ENCODE measurements around the gene AOC1.
A peak's percentile ranks its signal among the peaks of the same experiment; 100 is the strongest.
"Not testable (repeated sequence)": the region's sequence is repeated elsewhere in the genome, so short reads cannot be mapped to it uniquely, and the experiment has no call there.

AOC1 gene, protein sequence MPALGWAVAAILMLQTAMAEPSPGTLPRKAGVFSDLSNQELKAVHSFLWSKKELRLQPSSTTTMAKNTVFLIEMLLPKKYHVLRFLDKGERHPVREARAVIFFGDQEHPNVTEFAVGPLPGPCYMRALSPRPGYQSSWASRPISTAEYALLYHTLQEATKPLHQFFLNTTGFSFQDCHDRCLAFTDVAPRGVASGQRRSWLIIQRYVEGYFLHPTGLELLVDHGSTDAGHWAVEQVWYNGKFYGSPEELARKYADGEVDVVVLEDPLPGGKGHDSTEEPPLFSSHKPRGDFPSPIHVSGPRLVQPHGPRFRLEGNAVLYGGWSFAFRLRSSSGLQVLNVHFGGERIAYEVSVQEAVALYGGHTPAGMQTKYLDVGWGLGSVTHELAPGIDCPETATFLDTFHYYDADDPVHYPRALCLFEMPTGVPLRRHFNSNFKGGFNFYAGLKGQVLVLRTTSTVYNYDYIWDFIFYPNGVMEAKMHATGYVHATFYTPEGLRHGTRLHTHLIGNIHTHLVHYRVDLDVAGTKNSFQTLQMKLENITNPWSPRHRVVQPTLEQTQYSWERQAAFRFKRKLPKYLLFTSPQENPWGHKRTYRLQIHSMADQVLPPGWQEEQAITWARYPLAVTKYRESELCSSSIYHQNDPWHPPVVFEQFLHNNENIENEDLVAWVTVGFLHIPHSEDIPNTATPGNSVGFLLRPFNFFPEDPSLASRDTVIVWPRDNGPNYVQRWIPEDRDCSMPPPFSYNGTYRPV

DNA sequence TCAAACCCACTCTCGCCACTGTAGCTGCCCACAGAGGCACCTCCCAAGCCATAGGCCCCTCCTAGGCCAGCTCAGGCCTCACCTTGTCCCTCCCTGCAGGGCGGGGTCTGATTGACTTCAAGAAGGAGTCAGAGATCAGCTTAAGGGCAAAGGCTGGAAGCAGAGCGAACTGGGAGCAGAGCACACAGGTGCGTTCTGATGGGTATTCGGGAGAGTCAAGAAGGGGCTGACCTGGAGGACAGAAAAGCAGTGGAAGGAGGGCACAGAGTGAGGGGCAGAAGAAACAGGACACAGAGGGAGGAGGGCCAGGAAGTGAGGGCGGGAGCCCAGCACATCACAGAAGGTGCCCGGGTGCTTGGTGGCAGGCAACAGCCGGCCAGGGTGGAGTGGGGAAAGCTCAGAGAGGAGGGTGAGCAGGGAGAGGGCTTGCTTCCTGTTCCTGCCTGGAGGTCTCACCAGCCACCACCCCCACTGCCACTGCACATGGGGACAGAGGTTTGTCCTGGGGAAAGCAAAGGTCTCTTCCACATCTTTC lies at the start of gene AOC1:
Gene AOC1, plus strand, starts transcription at position 147 of the 535 bp plus-strand sequence. CDS start 3,954 bp downstream, outside the sequence.
- no peak for DNase-seq

DNA sequence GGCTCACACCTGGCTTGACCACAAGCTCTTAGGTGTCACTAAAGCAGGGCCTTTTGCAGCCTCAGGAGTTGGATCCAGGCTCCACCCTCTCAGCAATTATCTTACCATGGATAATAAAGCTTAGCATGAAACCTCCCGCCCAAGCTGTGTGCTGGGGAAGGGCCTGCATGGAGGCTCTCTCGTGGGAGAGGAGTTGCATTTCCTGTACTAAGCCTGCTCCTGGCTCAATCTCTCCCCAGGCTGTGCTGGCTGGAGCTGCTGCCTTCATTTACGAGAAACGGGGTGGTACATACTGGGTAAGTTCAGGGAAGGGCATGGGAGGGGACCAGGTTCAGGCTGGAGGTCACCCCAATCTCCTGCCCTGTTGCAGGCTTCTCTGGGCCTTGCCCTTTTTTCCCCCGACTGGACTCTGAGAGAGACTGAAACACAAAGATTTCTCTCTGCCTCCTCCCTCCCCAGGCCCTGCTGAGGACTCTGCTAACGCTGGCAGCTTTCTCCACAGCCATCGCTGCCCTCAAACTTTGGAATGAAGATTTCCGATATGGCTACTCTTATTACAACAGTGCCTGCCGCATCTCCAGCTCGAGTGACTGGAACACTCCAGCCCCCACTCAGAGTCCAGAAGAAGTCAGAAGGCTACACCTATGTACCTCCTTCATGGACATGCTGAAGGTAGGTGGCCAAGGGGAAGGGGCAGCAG lies 49.0 kb upstream of the AOC1 start:
- no peak for DNase-seq

DNA sequence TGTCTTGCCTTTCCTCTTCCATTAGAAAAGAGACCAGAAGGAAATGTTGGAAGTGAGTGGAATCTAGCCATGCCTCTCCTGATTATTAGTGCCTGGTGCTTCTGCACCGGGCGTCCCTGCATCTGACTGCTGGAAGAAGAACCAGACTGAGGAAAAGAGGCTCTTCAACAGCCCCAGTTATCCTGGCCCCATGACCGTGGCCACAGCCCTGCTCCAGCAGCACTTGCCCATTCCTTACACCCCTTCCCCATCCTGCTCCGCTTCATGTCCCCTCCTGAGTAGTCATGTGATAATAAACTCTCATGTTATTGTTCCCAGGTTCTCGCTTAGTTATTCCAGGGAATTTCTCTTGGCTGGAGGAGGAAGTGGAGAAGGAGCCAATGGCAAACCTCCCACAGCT lies 47.5 kb upstream of the AOC1 start:
- no peak for DNase-seq

DNA sequence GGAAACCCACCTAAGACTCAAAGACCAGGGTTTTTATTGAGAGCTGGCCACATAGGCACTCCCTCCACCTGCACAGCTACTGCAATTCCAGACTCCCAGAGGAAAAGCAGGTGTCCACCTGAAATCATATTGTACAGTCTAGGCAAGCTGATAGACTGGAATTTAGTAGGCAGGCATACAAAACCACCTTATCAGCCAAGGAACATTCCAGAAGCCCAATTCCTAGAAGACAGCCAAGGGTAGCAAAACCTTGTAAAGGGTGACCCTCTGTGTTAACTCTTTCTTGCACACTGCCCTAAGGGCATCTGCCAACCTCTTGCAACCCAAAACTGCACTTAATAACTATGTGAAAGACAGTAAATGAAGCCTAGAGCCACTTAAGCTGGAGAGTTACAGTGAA lies 46.5 kb upstream of the AOC1 start:
- no peak for DNase-seq

DNA sequence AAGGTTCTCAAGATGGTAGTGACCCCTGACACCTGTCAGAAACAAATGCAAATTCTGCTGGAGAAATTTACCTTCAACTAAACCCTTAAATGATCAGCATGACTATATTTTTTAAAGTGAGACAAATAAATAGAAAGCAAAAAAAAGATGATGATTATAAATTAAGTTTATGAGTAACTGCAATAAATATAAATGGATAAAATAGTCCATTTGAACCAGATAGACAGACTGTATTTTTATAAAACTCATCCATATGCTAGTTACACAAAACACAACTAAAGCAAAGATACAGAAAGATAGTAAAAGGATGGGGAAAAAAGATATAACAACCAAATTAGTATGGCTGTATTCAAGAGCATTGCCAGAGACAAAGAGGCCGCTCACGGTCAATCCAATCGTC lies 45.9 kb upstream of the AOC1 start:
- no peak for DNase-seq

DNA sequence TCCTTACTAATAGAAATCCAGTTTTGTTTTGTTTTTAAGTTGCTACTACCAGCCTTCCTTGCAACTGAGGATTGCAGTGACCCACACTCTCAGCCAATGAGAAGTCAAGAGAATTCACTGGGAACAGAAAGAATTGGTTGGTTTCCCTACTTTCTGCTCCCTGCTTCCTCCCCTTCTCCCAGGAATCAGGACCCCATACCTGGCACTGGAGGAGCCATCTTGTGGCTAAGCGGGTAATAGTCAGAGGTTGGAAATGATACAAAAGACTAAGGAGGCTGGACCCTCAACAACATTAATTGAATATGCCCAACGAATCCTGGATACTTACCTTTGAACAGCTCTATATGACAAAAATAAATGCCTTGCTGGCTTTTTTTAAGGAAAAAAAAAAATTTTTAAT lies 45.5 kb upstream of the AOC1 start:
- DNase-seq = no peak

DNA sequence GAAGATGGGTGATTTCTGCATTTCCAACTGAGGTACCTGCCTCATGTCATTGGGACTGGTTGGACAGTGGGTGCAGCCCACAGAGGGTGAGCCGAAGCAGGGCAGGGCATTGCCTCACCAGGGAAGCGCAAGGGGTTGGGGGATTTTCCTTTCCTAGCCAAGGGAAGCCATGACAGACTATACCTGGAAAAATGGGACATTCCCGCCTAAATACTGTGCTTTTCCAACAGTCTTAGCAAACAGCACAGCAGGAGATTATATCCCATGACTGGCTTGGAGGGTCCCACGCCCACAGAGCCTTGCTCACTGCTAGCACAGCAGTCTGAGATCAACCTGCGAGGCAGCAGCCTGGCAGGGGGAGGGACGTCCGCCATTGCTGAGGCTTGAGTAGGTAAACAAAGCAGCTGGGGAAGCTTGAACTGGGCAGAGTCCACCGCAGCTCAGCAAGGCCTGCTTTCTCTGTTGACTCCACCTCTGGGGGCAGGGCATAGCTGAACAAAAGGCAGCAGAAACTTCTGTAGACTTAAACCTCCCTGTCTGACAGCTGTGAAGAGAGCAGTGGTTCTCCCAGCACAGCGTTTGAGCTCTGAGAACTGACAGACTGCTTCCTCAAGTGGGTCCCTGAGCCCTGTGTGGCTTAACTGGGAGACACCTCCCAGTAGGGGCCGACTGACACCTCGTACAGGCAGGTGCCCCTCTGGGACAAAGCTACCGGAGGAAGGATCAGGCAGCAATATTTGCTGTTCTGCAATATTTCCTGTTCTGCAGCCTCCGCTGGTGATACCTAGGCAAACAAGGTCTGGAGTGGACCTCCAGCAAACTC lies 44.5 kb upstream of the AOC1 start:
- not testable (repeated sequence) for DNase-seq

DNA sequence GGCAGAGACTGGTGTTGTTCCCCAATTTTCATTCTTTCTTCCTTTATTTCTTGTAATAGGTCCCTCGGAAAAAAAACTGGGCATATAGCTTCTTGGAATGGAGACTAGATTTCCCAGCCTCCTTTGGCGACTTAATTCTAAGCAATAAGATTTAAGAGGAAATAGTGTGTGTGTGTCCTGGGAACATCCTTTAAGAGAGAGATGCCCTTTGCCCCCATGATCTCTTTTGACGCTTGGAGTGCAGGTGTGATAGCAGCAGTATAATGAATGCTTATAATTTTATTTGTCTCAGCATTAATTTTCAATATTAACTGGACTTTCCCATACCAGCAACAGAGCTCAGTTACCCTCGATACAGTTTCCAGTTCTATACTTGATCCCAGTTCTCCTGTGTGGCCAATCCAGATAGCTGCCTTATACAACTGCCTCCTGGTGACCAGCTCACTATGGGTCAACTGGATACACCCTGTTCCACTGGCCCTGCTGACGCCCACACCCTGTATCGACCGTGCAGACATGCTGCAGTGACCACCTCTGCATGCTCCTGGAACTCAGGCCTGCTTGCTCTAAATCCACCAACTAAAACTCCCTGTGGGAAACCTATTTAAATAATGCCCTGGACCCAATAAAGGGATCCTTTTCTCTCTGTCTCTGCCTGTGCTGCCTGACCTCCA lies 37.9 kb upstream of the AOC1 start:
- DNase-seq = no peak

DNA sequence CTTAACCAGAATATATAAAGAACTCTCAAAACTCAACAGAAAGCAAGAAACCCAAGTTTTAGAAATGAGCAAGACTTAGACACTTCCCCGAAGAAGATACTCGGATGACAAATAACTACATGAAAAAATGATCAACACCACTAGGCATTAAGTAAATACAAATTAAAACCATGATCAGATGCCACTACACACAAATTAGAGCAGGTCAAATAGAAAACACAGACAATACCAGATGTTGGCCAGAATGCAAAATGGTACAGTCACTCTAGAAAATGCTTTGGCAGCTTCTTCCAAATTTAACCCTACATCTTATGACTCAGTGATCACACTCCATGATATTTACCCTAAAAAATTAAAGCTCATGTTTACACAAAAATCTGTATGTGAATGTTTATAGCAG lies 33.3 kb upstream of the AOC1 start:
- no peak for DNase-seq

DNA sequence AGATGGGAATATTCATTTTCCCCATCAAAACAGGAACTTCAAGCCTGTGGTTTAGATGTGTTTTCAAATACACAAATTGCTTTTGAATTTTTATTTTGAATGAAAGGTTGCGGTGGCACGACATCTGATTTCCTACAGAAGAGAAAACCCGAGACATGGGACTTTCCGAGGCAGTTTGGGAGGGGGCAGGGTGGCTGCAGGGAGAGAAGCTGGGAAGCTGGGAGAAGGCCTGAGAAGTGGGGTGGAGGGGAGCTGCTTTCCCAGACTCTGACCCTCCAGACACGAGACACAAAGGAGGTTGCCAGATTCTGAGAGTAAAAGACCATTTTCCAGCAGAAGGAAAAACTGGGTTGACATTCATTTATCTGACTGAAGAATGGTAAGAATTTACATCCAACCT lies 32.2 kb upstream of the AOC1 start:
- no peak for DNase-seq

DNA sequence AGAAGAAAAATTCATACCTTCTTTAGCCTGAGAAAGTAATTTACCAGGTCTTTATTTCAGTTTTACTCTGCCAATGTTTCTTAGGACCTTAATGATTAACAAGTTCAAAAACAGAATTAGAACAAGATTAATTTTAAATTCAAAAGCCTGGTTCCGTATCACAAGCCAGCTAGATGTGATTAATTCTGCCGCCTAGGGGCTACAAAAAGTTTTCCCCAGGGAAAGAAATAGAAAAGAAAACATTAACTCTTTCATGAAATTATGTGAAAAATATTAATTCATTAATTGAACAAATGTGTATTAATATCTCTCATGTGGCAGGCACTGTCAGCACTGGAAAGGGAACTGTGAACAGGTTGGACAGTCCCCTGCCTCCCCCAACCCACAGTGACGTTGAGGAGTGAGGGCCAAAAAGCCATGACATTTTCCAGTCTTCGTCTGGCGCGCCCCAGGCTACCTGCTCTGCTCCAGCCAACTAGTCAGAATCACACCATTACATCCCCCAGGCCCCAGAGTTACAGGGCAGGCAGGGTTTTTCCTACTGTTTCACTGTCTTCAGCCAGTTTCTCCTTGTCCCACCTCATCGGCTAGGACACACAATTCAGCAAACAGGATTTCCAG lies 31.6 kb upstream of the AOC1 start:
- no peak for DNase-seq

DNA sequence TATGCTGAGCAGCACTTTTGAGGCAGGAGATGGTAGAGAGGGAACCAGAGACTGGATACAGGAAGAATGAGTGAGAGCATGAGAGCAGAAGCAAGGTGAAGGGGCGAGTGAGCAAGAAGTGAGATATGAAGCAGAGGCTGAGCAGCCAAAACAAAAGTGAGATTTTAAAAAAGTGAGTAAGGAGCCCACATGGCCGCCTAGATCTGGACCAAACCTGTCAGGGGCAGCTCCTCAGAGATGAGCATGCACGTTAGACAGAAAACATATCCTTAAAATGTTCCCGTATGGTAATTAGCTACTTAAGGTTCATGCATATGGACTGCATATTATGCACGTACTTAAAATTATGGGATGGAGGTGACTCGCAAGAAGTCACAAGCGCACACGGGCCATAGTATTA lies 29.3 kb upstream of the AOC1 start:
- no peak for DNase-seq

DNA sequence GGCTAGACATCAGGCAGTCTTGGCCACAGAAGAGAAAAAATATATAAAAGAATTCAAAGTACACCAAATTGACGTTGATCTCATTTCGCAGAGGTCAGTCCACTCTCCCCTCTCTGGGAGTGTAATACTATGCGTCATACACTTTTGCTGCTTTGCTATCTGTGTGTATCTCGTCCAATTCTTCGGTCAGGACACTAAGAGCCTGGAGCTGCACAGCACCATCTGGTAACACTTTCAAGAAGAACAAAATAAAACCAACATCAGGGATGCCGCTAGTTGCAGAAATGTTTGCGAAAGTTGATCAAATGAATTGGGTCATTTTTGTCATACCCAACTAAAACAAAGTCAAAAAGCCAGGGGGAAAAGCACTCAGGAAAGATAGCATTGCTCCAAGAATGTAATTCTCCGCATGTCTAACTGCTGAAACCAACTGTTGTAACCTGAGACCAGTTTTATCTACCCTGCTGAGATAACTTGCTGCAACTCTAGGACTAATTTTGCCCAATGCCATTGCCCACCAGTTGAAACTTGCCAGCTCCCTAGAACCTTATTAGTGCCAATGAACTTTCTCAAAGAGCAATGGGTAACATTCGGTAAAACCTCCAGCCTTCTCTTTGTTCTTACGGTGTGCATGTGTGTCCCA lies 28.7 kb upstream of the AOC1 start:
- no peak for DNase-seq

DNA sequence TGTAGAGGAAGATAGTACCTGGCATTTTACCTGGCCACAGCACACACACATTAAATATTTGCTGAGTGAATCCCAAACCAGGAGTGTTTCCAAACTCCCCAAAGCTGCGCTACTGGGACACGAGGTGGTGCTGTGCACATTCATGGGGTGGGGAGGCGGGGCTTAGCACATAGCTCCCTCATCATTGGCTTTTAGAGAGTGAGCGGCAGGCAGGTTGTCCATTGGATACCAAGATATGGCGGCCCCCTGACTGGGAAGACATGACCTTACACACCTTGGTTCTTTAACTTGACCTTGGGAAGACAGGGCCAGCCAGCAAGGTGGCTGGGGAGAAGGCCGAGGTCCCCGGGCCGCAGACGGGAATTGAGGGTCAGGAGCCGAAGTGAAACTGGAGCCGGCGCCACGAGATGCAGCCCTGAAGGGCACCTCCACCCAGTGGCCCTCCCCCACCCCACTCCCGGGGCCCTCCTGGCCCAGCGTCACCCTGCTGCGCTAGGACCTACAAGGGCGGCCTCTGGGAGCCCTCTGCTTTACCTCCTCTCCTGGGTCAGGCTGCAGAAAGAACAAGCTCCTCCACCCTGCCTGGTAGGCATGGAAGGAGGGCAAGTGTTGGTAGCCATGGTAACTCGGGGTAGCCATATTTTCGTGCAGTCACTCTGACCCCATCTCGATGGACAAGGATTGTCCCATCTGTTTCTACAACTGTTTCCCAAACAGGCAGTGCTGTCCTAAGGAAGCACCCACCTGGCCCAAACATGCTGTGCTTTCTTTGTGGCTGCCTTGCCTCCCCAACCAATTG lies 27.7 kb upstream of the AOC1 start:
- no peak for DNase-seq

DNA sequence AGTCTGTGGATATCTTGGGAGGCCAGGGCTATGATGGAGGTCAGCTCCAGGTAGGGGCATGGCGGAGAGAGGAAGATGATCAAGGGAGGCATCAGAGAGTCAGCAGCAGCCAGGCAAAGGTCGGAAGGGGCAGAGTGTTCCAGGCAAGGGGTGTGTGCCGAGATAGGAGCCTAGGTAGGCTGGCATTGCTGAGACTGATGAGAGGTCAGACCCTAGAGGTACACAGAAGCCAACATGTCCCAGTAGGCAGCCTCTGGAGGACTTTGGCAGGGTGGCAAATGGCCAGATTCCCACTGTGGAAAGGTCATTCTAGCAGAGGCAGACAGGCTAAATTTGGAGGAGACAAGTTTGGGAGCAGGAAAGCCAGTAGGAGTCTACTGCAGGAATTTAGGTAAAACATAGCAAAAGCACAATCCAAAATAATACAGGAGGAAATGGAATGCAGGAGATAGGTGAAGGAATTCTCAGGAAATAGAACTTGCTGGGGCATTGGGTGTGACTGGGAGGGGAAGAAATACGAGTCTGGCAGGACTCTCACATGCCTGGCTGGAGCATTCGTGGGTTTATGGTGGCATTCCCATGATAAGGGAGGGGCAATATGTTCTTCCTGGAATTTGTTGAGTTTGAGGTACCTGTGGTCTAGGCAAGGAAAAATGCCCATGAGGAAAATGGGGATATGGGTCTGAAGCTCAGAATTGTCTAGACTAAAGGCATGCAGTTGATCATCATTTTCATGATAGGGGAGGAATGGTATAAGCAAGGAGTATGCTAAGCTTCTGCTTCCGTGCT lies 26.1 kb upstream of the AOC1 start:
- DNase-seq = no peak

DNA sequence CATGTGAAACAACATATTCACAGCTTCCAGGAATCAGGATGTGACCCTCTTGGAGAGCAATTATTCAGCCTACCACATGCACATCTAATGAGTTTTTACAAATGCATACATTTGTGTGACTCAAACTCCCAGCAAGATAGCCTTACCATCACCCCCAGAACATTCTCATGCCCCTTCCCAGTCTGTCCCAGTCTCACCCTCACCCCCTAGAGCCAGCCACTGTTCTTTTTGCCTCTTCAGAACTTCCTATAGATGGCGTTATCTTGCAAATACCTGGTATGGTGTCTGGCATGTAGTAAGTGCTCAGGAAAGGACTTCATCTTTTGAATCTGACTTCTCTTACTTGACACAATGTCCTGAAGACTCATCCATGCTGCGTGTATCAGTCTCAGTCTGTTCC lies 23.9 kb upstream of the AOC1 start:
- no peak for DNase-seq

DNA sequence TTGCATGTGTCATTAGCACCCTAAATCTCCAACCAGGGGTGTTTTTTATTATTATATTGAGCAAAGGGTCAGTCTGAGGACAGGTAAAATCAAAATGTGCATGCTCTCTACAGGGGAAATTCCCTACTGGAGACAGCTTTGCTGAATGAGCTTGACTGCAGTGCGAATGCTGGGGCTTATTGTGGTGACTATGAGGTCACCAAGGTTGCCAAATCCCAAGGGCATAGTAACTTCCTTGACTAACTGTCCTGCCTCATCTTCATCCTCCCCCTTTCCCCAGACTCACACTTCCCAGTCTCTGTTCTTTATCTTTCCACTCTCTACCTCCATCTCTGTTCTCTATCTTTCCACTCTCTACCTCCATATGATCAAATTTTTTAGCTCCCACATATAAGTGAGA lies 22.9 kb upstream of the AOC1 start:
- no peak for DNase-seq

DNA sequence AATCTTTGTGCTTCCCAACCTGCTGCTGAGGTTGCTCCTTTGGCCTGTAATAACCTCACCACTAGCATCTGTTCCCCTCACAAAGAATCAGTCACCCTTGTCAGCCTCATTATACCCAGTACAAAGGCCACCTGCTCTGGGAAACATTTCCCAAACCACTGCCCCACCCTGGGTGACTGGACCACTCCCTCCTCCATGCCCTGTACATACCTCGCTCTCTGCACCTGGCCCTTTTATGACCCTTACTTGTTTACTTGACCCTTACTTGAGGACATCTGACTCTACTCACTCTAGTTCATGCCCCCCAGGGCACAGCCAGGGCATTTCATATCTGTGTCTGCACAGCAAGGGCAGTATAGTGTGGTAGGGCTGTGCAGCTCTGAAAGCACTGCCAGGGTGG lies 21.4 kb upstream of the AOC1 start:
- peak; percentile 30 for DNase-seq

DNA sequence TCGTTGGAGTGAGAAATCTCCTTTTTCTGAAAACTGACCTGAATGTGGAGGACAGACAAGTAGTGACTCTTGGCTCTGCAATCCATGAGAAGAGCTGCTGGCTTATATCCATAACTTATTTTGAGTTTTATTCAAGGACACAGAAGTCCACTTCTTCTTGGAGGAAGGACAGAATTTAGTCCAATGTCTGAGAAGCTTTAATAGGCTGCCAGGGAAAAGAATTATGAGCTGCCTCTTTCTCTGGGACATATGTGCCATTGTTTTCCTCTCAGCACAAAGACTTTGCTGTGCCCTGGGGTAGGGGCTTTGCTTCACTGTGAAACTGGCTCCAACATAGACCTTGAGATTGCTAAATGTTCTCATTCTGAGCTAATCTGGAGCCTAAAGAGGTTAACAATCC lies 20.5 kb upstream of the AOC1 start:
- no peak for DNase-seq

Data from DMS 273 treated with DMSO at 0.1 percent for 48 hours (cell line).